WTC11 (cell line): Measurements from ENCODE around the gene XKR3. TPM values are rescaled to one million over a fixed set of nuclear protein-coding genes. Genes with fewer than 3 reads are reported as not detected.

Source experiments
- ATAC-seq: fragments of 200-7000 bp; cut with Tn5 transposase; 2 replicates; pipeline ENCODE4 v1.10.0; 2021; ENCODE audit warnings: mild to moderate bottlenecking, moderate library complexity
- CTCF ChIA-PET: fragments of 300-600 bp; sonication (Branson Sonifier 250); formaldehyde crosslinking; loops from one replicate; lab custom pipeline; 2021; ENCODE audit warnings: antibody characterized with exemption; lab: Charles Lee
- POLR2A ChIA-PET: fragments of 350-600 bp; sonication (Branson Sonifier 250); formaldehyde crosslinking; loops from one replicate; lab custom pipeline; 2021; ENCODE audit warnings: antibody characterized with exemption; lab: Charles Lee
- DNase-seq: peaks from one replicate; pipeline ENCODE4 v3.0.0; 2021; ENCODE audit warnings: low spot score
- H3K27ac Mint-ChIP-seq: 2 replicates; pipeline ENCODE4 v1.8.0; 2021; ENCODE audit warnings: mixed read lengths
- H3K27me3 Mint-ChIP-seq: 2 replicates; pipeline ENCODE4 v1.8.0; 2021; ENCODE audit warnings: low read depth, mild to moderate bottlenecking, moderate library complexity, mixed read lengths
- H3K36me3 Mint-ChIP-seq: 2 replicates; pipeline ENCODE4 v1.8.0; 2021; ENCODE audit warnings: mixed read lengths
- H3K4me1 Mint-ChIP-seq: 2 replicates; pipeline ENCODE4 v1.8.0; 2022; ENCODE audit warnings: mixed read lengths
- H3K4me3 Mint-ChIP-seq: 2 replicates; pipeline ENCODE4 v1.8.0; 2021; ENCODE audit warnings: mild to moderate bottlenecking, moderate library complexity, mixed read lengths
- H3K9me3 Mint-ChIP-seq: 2 replicates; pipeline ENCODE4 v1.8.0; 2021; ENCODE audit warnings: mixed read lengths
- AR ChIP-seq: fragments of 250-450 bp; sonication (Bioruptor Pico); IDR thresholded peaks from 2 replicates; pipeline ENCODE4 v1.9.0; 2021; ENCODE audit warnings: mild to moderate bottlenecking
- CBFB ChIP-seq: sonication (generic); formaldehyde crosslinking; IDR thresholded peaks from 2 replicates; pipeline ENCODE4 v1.8.1; 2022; ENCODE audit warnings: mild to moderate bottlenecking, low read depth, missing genetic modification reagents
- CREB1 ChIP-seq: sonication (generic); formaldehyde crosslinking; IDR thresholded peaks from 2 replicates; pipeline ENCODE4 v1.8.0; 2023; ENCODE audit warnings: mild to moderate bottlenecking, missing genetic modification reagents
- CREM ChIP-seq: sonication (generic); formaldehyde crosslinking; IDR thresholded peaks from 2 replicates; pipeline ENCODE4 v1.8.1; 2022; ENCODE audit warnings: mild to moderate bottlenecking, missing genetic modification reagents, moderate library complexity
- FOXP1 ChIP-seq: sonication (generic); formaldehyde crosslinking; IDR thresholded peaks from 2 replicates; pipeline ENCODE4 v1.8.0; 2022; ENCODE audit warnings: missing genetic modification reagents, mild to moderate bottlenecking, moderate library complexity, borderline replicate concordance
- GABPB1 ChIP-seq: sonication (generic); formaldehyde crosslinking; IDR thresholded peaks from 2 replicates; pipeline ENCODE4 v1.8.1; 2023; ENCODE audit warnings: mild to moderate bottlenecking, missing genetic modification reagents
- GRHL2 ChIP-seq: fragments of 250-450 bp; sonication (Bioruptor Pico); IDR thresholded peaks from 2 replicates; pipeline ENCODE4 v1.8.0; 2022; ENCODE audit warnings: mild to moderate bottlenecking, moderate library complexity; ENCODE audit not compliant: insufficient replicate concordance, severe bottlenecking
- JAZF1 ChIP-seq: fragments of 250-450 bp; sonication (Bioruptor Pico); IDR thresholded peaks from 2 replicates; pipeline ENCODE4 v1.9.0; 2021; ENCODE audit warnings: moderate library complexity, mild to moderate bottlenecking, inconsistent platforms
- KAT7 ChIP-seq: sonication (generic); formaldehyde crosslinking; IDR thresholded peaks from 2 replicates; pipeline ENCODE4 v1.8.1; 2023; ENCODE audit warnings: missing genetic modification reagents, mild to moderate bottlenecking, borderline replicate concordance
- MAX ChIP-seq: sonication (generic); formaldehyde crosslinking; IDR thresholded peaks from 2 replicates; pipeline ENCODE4 v1.8.0; 2022; ENCODE audit warnings: mild to moderate bottlenecking, missing genetic modification reagents
- MLX ChIP-seq: sonication (generic); formaldehyde crosslinking; IDR thresholded peaks from 2 replicates; pipeline ENCODE4 v1.8.1; 2023; ENCODE audit warnings: mild to moderate bottlenecking, missing genetic modification reagents, moderate library complexity
- NFE2L1 ChIP-seq: sonication (generic); formaldehyde crosslinking; IDR thresholded peaks from 2 replicates; pipeline ENCODE4 v1.8.1; 2023; ENCODE audit warnings: missing genetic modification reagents
- NFYB ChIP-seq: sonication (generic); formaldehyde crosslinking; conservative IDR thresholded peaks from 2 replicates; pipeline ENCODE4 v1.8.0; 2022; ENCODE audit warnings: low read depth, missing genetic modification reagents
- OVOL2 ChIP-seq: fragments of 250-450 bp; sonication (Bioruptor Pico); IDR thresholded peaks from 2 replicates; pipeline ENCODE4 v1.9.0; 2021; ENCODE audit warnings: mild to moderate bottlenecking, borderline replicate concordance
- PREB ChIP-seq: sonication (generic); formaldehyde crosslinking; IDR thresholded peaks from 2 replicates; pipeline ENCODE4 v1.8.1; 2022; ENCODE audit warnings: mild to moderate bottlenecking, missing genetic modification reagents, moderate library complexity, borderline replicate concordance
- RELA ChIP-seq: sonication (generic); formaldehyde crosslinking; IDR thresholded peaks from 2 replicates; pipeline ENCODE4 v1.8.1; 2022; ENCODE audit warnings: missing genetic modification reagents, mild to moderate bottlenecking, borderline replicate concordance
- RORB ChIP-seq: fragments of 250-450 bp; sonication (Bioruptor Pico); IDR thresholded peaks from 2 replicates; pipeline ENCODE4 v1.9.0; 2021; ENCODE audit warnings: mild to moderate bottlenecking
- SMAD3 ChIP-seq: sonication (generic); formaldehyde crosslinking; IDR thresholded peaks from 2 replicates; pipeline ENCODE4 v1.8.0; 2022; ENCODE audit warnings: missing genetic modification reagents, mild to moderate bottlenecking, borderline replicate concordance
- TEAD1 ChIP-seq: sonication (generic); formaldehyde crosslinking; IDR thresholded peaks from 2 replicates; pipeline ENCODE4 v1.8.0; 2022; ENCODE audit warnings: mild to moderate bottlenecking, missing genetic modification reagents
- USF1 ChIP-seq: sonication (generic); formaldehyde crosslinking; IDR thresholded peaks from 2 replicates; pipeline ENCODE4 v1.8.0; 2022; ENCODE audit warnings: mild to moderate bottlenecking, missing genetic modification reagents
- ZNF121 ChIP-seq: sonication (generic); formaldehyde crosslinking; IDR thresholded peaks from 2 replicates; pipeline ENCODE4 v1.8.0; 2023; ENCODE audit warnings: missing genetic modification reagents
- ZNF281 ChIP-seq: sonication (generic); formaldehyde crosslinking; IDR thresholded peaks from 2 replicates; pipeline ENCODE4 v1.8.0; 2023; ENCODE audit warnings: mild to moderate bottlenecking, missing genetic modification reagents
- ZNF396 ChIP-seq: fragments of 250-450 bp; sonication (Bioruptor Pico); IDR thresholded peaks from 2 replicates; pipeline ENCODE4 v1.8.0; 2021; ENCODE audit warnings: mild to moderate bottlenecking, moderate library complexity, borderline replicate concordance
- ZNF416 ChIP-seq: fragments of 250-450 bp; sonication (Bioruptor Pico); IDR thresholded peaks from 2 replicates; pipeline ENCODE4 v1.9.0; 2021; ENCODE audit warnings: mild to moderate bottlenecking, inconsistent platforms
- ZNF423 ChIP-seq: fragments of 250-450 bp; sonication (Bioruptor Pico); IDR thresholded peaks from 2 replicates; pipeline ENCODE4 v2.1.2; 2022; ENCODE audit warnings: mild to moderate bottlenecking, moderate library complexity
- ZNF512 ChIP-seq: sonication (generic); formaldehyde crosslinking; IDR thresholded peaks from 2 replicates; pipeline ENCODE4 v1.8.1; 2022; ENCODE audit warnings: missing genetic modification reagents, borderline replicate concordance
- ZSCAN18 ChIP-seq: fragments of 250-450 bp; sonication (Bioruptor Pico); IDR thresholded peaks from 2 replicates; pipeline ENCODE4 v2.1.2; 2022; ENCODE audit warnings: mild to moderate bottlenecking, moderate library complexity
- total RNA-seq: library from RNA; stranded (reverse); gene quantifications from 3 replicates; pipeline ENCODE4 v1.2.3, GENCODE V29; 2021

Gene XKR3
- total RNA-seq, 1 experiment from 2014 or later: not detected

GRCh38 chr22:16818538-16818937 is 6.7 kb downstream of the XKR3 start:
- TF ChIP-seq GABPB1 (CRISPR knock-in tag) (no peak), CBFB (CRISPR knock-in tag) (no peak), NFYB (CRISPR knock-in tag) (no peak), ZNF281 (no peak), MLX (CRISPR knock-in tag) (no peak), RELA (CRISPR knock-in tag) (no peak), KAT7 (no peak), GRHL2 (CRISPR knock-in tag) (no peak), PREB (CRISPR knock-in tag) (no peak), OVOL2 (CRISPR knock-in tag) (no peak), ZNF396 (CRISPR knock-in tag) (no peak), FOXP1 (CRISPR knock-in tag) (no peak), JAZF1 (no peak), RORB (CRISPR knock-in tag) (no peak), ZNF416 (no peak), CREB1 (CRISPR knock-in tag) (no peak), ZSCAN18 (CRISPR knock-in tag) (no peak), USF1 (no peak), CREM (CRISPR knock-in tag) (no peak)
- TF ChIP-seq, all 79 proteins: peak for 0
- Mint-ChIP-seq H3K9me3 (peaks cover 66% of the 10 kb centered on the region), H3K4me1 (no peaks in the 10 kb centered on the region), H3K27ac (no peak overlapping the region), H3K4me3 (no peak overlapping the region), H3K27me3 (peaks cover 6% of the 10 kb centered on the region), H3K36me3 (peaks cover 25% of the 10 kb centered on the region)
- DNase-seq: no peak
- no peak for ATAC-seq
- CTCF ChIA-PET: no interaction called here
- POLR2A ChIA-PET: interaction anchor here (0.7 kb wide), 1 partner anchor 11 kb away, joined by 3 read pairs; no protein-coding TSS in a partner anchor

- Mint-ChIP-seq H3K27me3 (no peaks in the 10 kb centered on the region; the same call in 1 of the 2 replicates), H3K27ac (no peak overlapping the region), H3K9me3 (peaks cover 68% of the 10 kb centered on the region), H3K4me1 (no peaks in the 10 kb centered on the region), H3K36me3 (peaks cover 23% of the 10 kb centered on the region), H3K4me3 (no peak overlapping the region)
- no peak for ATAC-seq
- DNase-seq: no peak
- ChIA-PET CTCF (no interaction called here), POLR2A (no interaction called here)
- TF ChIP-seq ZNF512 (CRISPR knock-in tag) (no peak), MAX (CRISPR knock-in tag) (no peak), TEAD1 (CRISPR knock-in tag) (no peak), AR (CRISPR knock-in tag) (no peak), CREB1 (CRISPR knock-in tag) (no peak), ZNF423 (no peak), SMAD3 (CRISPR knock-in tag) (no peak), NFE2L1 (CRISPR knock-in tag) (no peak), ZNF121 (no peak)
Measured at GRCh38 chr22:16815073-16815472, 10.1 kb downstream of the XKR3 start.
